ENCODE measurements around the gene OTOG.

DNA sequence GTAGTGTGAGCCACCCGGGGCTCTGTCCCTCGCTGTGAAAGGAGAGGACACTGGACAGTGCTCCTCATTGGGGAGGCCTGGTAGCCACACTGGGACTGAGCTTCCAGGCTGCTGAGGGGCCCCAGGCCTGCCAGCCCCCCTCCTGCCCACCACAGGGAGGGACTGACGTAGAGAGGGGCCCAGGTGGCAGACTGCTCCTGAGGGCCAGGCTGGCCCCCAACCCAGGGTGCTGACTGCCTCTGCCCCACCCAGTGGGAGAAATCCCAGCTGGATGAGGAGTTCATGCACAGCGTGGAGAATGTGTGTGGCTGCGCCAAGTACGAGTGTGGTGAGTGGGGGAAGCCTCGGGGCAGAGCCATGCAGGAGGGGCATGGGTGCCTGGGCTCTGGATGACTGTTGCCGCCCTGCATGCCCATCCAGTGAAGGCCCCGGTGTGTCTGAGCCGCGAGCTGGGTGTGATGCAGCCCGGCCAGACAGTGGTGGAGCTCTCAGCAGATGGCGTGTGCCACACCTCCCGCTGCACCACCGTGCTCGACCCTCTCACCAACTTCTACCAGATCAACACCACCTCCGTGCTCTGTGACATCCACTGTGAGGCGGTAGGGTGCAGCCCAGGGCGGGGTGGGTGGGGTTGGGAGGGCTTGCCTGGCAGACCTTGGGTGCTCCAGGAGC is 93.6 kb downstream of the OTOG start:
- TF ChIP-seq FOS (IDR thresholded peaks at IDR 0.05; ENCODE audit: borderline replicate concordance, insufficient read depth, low read length) (no peak), EZH2 (IDR thresholded peaks at IDR 0.05; ENCODE audit: borderline replicate concordance, low read depth, low read length, severe bottlenecking) (no peak), POLR2AphosphoS5 (IDR thresholded peaks at IDR 0.05; ENCODE audit: insufficient read depth, low read depth, low read length) (no peak), POLR2A (IDR thresholded peaks at IDR 0.05; ENCODE audit: low read depth, low read length) (no peak), MYC (IDR thresholded peaks at IDR 0.05; ENCODE audit: low read depth, low read length) (no peak)
- TF ChIP-seq, protein P1, sequence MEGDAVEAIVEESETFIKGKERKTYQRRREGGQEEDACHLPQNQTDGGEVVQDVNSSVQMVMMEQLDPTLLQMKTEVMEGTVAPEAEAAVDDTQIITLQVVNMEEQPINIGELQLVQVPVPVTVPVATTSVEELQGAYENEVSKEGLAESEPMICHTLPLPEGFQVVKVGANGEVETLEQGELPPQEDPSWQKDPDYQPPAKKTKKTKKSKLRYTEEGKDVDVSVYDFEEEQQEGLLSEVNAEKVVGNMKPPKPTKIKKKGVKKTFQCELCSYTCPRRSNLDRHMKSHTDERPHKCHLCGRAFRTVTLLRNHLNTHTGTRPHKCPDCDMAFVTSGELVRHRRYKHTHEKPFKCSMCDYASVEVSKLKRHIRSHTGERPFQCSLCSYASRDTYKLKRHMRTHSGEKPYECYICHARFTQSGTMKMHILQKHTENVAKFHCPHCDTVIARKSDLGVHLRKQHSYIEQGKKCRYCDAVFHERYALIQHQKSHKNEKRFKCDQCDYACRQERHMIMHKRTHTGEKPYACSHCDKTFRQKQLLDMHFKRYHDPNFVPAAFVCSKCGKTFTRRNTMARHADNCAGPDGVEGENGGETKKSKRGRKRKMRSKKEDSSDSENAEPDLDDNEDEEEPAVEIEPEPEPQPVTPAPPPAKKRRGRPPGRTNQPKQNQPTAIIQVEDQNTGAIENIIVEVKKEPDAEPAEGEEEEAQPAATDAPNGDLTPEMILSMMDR (IDR thresholded peaks at IDR 0.05; ENCODE audit: extremely low read depth in 1 of 2, insufficient read depth in 1 of 2, low read depth in 1 of 2, low read length in 2 of 2): no peak

Data from endothelial cell of umbilical vein (primary cell).